CD14-positive monocyte (primary cell): ENCODE measurements around the gene TUBB3. TPM values are rescaled to one million over a fixed set of nuclear protein-coding genes. Genes with fewer than 3 reads are reported as not detected.

ENCODE experiments used
- DNase-seq, 3 donors: peaks; one replicate each; pipeline ENCODE4 v3.0.0-alpha.2; 2011 to 2022
- H2AFZ ChIP-seq: 2 replicates; pipeline ENCODE4 v1.6.0; 2012; ENCODE audit warnings: mild to moderate bottlenecking, low read depth, low read length, inconsistent platforms; ENCODE audit not compliant: insufficient read depth, poor library complexity, severe bottlenecking
- H3K27ac ChIP-seq, 2 donors: 1 replicate in 1 of 2; 2 replicates in 1 of 2; pipeline ENCODE4 v1.5.1; 2012 to 2013; ENCODE audit warnings: low read length in 2 of 2, control low read depth in 1 of 2, inconsistent platforms in 1 of 2, low read depth in 1 of 2, mild to moderate bottlenecking in 1 of 2
- H3K27me3 ChIP-seq, 2 donors: one replicate each; pipeline versions ENCODE4 v1.6.0 to v1.6.1; 2011 to 2013; ENCODE audit warnings: low read length in 2 of 2; ENCODE audit not compliant: control insufficient read depth in 2 of 2, insufficient read depth in 2 of 2
- H3K36me3 ChIP-seq, 2 donors: replicated peaks in 1 of 2; 1 replicate in 1 of 2; 2 replicates in 1 of 2; pipeline versions ENCODE4 v1.5.1 to v1.6.1; 2012 to 2013; ENCODE audit warnings: low read length in 2 of 2, control low read depth in 1 of 2, inconsistent platforms in 1 of 2, mild to moderate bottlenecking in 1 of 2; ENCODE audit not compliant: insufficient read depth in 2 of 2, control insufficient read depth in 1 of 2
- H3K4me1 ChIP-seq, 2 donors: 1 replicate in 1 of 2; 2 replicates in 1 of 2; pipeline versions ENCODE4 v1.5.1 to v1.6.1; 2012 to 2013; ENCODE audit warnings: low read length in 2 of 2, control low read depth in 1 of 2, inconsistent platforms in 1 of 2, mild to moderate bottlenecking in 1 of 2, moderate library complexity in 1 of 2; ENCODE audit not compliant: insufficient read depth in 2 of 2, control insufficient read depth in 1 of 2
- H3K4me2 ChIP-seq: replicated peaks from 2 replicates; pipeline ENCODE3; 2012; ENCODE audit warnings: low read length, moderate library complexity, mild to moderate bottlenecking; ENCODE audit not compliant: poor library complexity, severe bottlenecking; ENCODE audit errors: extremely low read depth
- H3K4me3 ChIP-seq, 3 experiments: fragments of 200-600 bp in 1 of 3; sonication (generic) in 1 of 3; replicated peaks in 1 of 3; 1 replicate in 2 of 3; 2 replicates in 1 of 3; pipeline ENCODE4 v1.5.1; 2011 to 2013; ENCODE audit warnings: low read length in 3 of 3, mild to moderate bottlenecking in 3 of 3, control low read depth in 2 of 3, low read depth in 2 of 3, inconsistent platforms in 1 of 3, moderate library complexity in 1 of 3
- H3K79me2 ChIP-seq: 2 replicates; pipeline ENCODE4 v1.6.0; 2012; ENCODE audit warnings: mild to moderate bottlenecking, control low read depth, inconsistent platforms, low read length, moderate library complexity; ENCODE audit not compliant: insufficient read depth
- H3K9ac ChIP-seq: 2 replicates; pipeline ENCODE4 v1.6.0; 2017; ENCODE audit warnings: low read length, mild to moderate bottlenecking; ENCODE audit not compliant: insufficient read depth, poor library complexity, severe bottlenecking
- H3K9me3 ChIP-seq, 2 donors: replicated peaks in 1 of 2; 1 replicate in 1 of 2; 2 replicates in 1 of 2; pipeline versions ENCODE4 v1.5.1 to v1.6.1; 2012 to 2013; ENCODE audit warnings: low read length in 2 of 2, control low read depth in 1 of 2; ENCODE audit not compliant: control insufficient read depth in 1 of 2, insufficient read depth in 1 of 2
- H4K20me1 ChIP-seq: 2 replicates; pipeline ENCODE4 v1.6.0; 2012; ENCODE audit warnings: mild to moderate bottlenecking, low read length, control low read depth, moderate library complexity; ENCODE audit not compliant: insufficient read depth
- H3K27ac Mint-ChIP-seq, 7 donors: one replicate each; pipeline ENCODE4 v1.8.0; 2020; ENCODE audit warnings: mild to moderate bottlenecking in 7 of 7, mixed read lengths in 7 of 7, moderate library complexity in 6 of 7, inconsistent platforms in 2 of 7
- H3K27me3 Mint-ChIP-seq, 3 donors: one replicate each; pipeline ENCODE4 v1.8.0; 2021 to 2022; ENCODE audit warnings: low read depth in 3 of 3, mild to moderate bottlenecking in 3 of 3, mixed read lengths in 3 of 3, moderate library complexity in 3 of 3, inconsistent platforms in 1 of 3
- H3K36me3 Mint-ChIP-seq, 2 donors: one replicate each; pipeline ENCODE4 v1.8.0; 2020; ENCODE audit warnings: mixed read lengths in 2 of 2, inconsistent platforms in 1 of 2, mild to moderate bottlenecking in 1 of 2
- H3K4me1 Mint-ChIP-seq: one replicate; pipeline ENCODE4 v1.8.0; 2020; ENCODE audit warnings: mild to moderate bottlenecking, mixed read lengths
- H3K4me3 Mint-ChIP-seq, 2 donors: one replicate each; pipeline ENCODE4 v1.8.0; 2020; ENCODE audit warnings: mild to moderate bottlenecking in 2 of 2, mixed read lengths in 2 of 2, moderate library complexity in 1 of 2
- H3K9me3 Mint-ChIP-seq, 7 donors: one replicate each; pipeline ENCODE4 v1.8.0; 2020 to 2022; ENCODE audit warnings: mixed read lengths in 7 of 7, mild to moderate bottlenecking in 6 of 7, moderate library complexity in 6 of 7, inconsistent platforms in 2 of 7
- WGBS: methylation state at CpG from one replicate; pipeline ENCODE4 v1.1.5; 2013; ENCODE audit warnings: missing lambda C conversion rate; ENCODE audit not compliant: insufficient coverage; 5-methylcytosine and 5-hydroxymethylcytosine counted together
- intact Hi-C, 2 donors: fragments of 100-400 bp; cut with micrococcal nuclease; formaldehyde crosslinking; loops; one replicate each; pipeline versions ENCODE4 v1.15.0 to v1.15.1; 2023
- polyA plus RNA-seq, 3 donors: library from polyadenylated mRNA; depleted of rRNA in 1 of 3; unstranded in 2 of 3; stranded (reverse) in 1 of 3; fragments of 300-500 nt in 2 of 3; fragments of >200 nt in 1 of 3; fragmentation: Illumina TruSeq in 2 of 3; gene quantifications; 1 replicate in 2 of 3; 2 replicates in 1 of 3; pipeline ENCODE4 v1.2.3, GENCODE V29; 2012 to 2021
- TF ChIP-seq, protein P1 (sequence below): fragments of 200-600 bp; IDR thresholded peaks from one replicate; pipeline ENCODE4 v1.8.0; 2022; ENCODE audit warnings: antibody characterized with exemption, mild to moderate bottlenecking

The TUBB3 gene
- polyA plus RNA-seq, 3 donors = 2.9 TPM; not detected in 2

DNA sequence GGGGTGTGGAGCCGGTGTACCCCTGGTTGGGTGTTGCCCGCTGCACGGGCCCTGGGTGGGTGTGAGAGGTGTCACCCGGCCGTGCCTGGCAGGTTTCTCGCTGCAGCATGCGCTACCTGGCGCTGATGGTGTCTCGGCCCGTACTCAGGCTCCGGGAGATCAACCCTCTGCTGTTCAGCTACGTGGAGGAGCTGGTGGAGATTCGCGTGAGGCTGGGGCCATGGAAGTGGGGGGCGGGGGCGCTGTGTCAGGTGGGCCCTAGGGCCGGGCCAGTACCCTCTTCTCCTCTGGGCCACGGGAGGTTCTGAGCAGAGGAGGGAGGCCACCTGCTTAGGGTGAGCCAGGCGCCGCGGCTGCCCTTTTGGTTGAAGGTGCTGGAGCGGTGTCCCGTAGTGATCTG lies 38.8 kb downstream of the TUBB3 start:
- WGBS = 97% methylated on average over 22 of the region's 23 CpGs
- Mint-ChIP-seq H3K4me3 (no peak overlapping the region), H3K4me1 (peaks cover 35% of the 10 kb centered on the region), H3K27me3 (peaks cover 0 to 2% (median 0%) of the 10 kb centered on the region in 3 donors), H3K27ac (no peak overlapping the region), H3K36me3 (peaks cover 59 to 93% of the 10 kb centered on the region in 2 donors), H3K9me3 (peaks cover 0 to 3% (median 0%) of the 10 kb centered on the region in 7 donors)
- DNase-seq = no peak
- peaks cover 74 to 86% of the 10 kb centered on the region in 2 donors for H3K36me3 ChIP-seq
- H3K4me1 ChIP-seq = peaks cover 32 to 40% of the 10 kb centered on the region in 2 donors
- H3K9ac ChIP-seq = no peak overlapping the region
- H3K27me3 ChIP-seq = no peaks in the 10 kb centered on the region
- no peak overlapping the region for H3K4me3 ChIP-seq
- H3K4me2 ChIP-seq = no peak overlapping the region
- H2AFZ ChIP-seq = no peak overlapping the region
- intact Hi-C loops = no loop called here
- H3K79me2 ChIP-seq = peaks cover 57% of the 10 kb centered on the region
- H3K9me3 ChIP-seq = no peaks in the 10 kb centered on the region
- no peak overlapping the region for H3K27ac ChIP-seq
- H4K20me1 ChIP-seq = peaks cover 87% of the 10 kb centered on the region
- TF ChIP-seq, protein P1, sequence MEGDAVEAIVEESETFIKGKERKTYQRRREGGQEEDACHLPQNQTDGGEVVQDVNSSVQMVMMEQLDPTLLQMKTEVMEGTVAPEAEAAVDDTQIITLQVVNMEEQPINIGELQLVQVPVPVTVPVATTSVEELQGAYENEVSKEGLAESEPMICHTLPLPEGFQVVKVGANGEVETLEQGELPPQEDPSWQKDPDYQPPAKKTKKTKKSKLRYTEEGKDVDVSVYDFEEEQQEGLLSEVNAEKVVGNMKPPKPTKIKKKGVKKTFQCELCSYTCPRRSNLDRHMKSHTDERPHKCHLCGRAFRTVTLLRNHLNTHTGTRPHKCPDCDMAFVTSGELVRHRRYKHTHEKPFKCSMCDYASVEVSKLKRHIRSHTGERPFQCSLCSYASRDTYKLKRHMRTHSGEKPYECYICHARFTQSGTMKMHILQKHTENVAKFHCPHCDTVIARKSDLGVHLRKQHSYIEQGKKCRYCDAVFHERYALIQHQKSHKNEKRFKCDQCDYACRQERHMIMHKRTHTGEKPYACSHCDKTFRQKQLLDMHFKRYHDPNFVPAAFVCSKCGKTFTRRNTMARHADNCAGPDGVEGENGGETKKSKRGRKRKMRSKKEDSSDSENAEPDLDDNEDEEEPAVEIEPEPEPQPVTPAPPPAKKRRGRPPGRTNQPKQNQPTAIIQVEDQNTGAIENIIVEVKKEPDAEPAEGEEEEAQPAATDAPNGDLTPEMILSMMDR = no peak

DNA sequence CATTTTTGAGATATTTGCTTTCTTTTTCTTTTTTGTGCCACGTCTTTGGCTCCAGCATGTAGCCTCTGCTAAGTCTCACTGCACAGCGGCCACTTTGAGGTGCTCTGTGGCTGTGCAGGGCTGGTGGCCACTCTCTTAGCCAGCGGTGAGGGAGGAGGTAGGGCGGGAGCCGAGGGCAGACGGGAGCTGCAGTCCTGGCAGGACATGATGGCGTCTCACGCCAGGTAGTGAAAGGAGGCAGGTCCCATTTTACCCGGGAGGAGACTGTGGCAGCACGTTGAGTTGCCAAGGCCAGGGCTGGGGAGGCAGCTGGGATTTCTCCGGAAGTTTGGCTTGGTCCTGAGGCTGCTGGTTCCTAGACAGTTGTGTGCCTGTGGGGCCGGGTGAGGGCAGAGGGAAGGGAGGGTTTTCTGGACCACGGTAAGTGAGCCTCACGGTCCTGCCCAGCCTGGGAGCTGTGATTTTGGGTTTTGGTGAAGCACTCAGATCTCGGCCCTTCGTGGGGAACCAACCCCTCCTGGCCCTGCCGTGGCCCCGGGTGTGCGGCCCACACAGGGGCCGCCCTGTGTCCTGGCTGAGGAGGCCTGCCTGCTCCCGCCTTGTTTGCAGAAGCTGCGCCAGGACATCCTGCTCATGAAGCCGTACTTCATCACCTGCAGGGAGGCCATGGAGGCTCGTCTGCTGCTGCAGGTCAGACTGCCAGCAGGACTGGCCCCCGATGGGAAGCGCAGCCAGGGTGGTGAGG lies 39.8 kb downstream of the TUBB3 start:
- H3K36me3 Mint-ChIP-seq = peaks cover 62 to 94% of the 10 kb centered on the region in 2 donors
- no peaks in the 10 kb centered on the region for H3K9me3 ChIP-seq
- no peak for DNase-seq
- peak overlapping the region in 1 of 7 donors; percentile 58 for H3K27ac Mint-ChIP-seq
- 96% methylated on average over 25 of the region's 26 CpGs for WGBS
- no peaks in the 10 kb centered on the region for H3K27me3 ChIP-seq
- no peak overlapping the region for H2AFZ ChIP-seq
- H3K9me3 Mint-ChIP-seq = peaks cover 0 to 3% (median 0%) of the 10 kb centered on the region in 7 donors
- peaks cover 50% of the 10 kb centered on the region for H3K79me2 ChIP-seq
- peaks cover 32 to 40% of the 10 kb centered on the region in 2 donors for H3K4me1 ChIP-seq
- peaks cover 35% of the 10 kb centered on the region for H3K4me1 Mint-ChIP-seq
- intact Hi-C loops = no loop called here
- H3K9ac ChIP-seq = no peak overlapping the region
- no peak overlapping the region for H3K27ac ChIP-seq
- peaks cover 94% of the 10 kb centered on the region for H4K20me1 ChIP-seq
- no peak overlapping the region for H3K4me2 ChIP-seq
- TF ChIP-seq, protein P1 = no peak
- peaks cover 76 to 89% of the 10 kb centered on the region in 2 donors for H3K36me3 ChIP-seq
- H3K4me3 Mint-ChIP-seq = no peak overlapping the region
- H3K27me3 Mint-ChIP-seq = peaks cover 0 to 3% (median 0%) of the 10 kb centered on the region in 3 donors
- H3K4me3 ChIP-seq = no peak overlapping the region
